HG02623 (cell line): Measurements from ENCODE around the gene SDK2.

Experiments used
- ATAC-seq: cut with Tn5 transposase; IDR thresholded peaks from one replicate; pipeline ENCODE4 v1.9.1; 2021; ENCODE audit warnings: moderate library complexity; ENCODE audit not compliant: unreplicated experiment

SDK2 gene

DNA sequence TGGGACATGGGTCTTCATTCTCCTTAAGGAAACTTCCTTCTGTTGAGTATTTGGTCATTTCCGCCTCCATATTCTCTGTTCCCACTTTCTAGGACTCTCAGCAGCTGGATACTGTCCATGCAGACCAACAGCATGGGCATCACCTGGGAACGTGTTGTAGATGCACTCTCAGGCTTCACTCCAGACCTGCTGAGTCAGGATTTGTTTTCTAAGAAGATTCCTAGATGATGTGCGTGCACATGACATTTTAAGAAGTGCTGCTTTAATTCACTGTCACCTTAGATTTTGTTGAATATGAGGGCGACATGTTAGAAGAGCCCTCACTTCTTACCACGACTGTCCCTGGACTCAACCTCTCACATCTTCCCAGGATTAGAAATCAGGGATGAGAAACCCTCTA lies 10.0 kb upstream of the SDK2 start:
- ATAC-seq = no peak

DNA sequence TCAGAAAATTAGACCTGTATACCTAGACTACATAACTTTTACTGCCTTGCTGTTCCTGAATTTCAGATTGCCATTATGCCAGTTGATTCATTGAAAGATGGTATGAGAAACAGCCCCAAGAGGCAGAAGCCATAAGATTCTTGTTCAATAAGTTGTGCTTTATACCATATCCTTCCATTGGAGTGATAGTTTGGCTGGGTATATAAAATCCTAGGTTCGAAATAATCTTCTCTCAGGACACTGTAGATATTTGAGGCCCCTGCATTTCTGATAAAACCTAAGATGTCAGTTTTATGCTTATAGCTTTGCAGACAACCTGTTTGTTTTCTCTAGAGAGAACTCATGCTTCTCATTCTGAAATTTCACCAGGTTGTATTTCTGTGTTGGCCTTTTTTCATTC lies 9.6 kb upstream of the SDK2 start:
- ATAC-seq = no peak

GRCh38 chr17:73652886-73653480 lies 8.7 kb upstream of the SDK2 start:
- no peak for ATAC-seq

GRCh38 chr17:73650617-73651200 lies 6.5 kb upstream of the SDK2 start:
- no peak for ATAC-seq

GRCh38 chr17:73650140-73650539 lies 5.9 kb upstream of the SDK2 start:
- no peak for ATAC-seq

DNA sequence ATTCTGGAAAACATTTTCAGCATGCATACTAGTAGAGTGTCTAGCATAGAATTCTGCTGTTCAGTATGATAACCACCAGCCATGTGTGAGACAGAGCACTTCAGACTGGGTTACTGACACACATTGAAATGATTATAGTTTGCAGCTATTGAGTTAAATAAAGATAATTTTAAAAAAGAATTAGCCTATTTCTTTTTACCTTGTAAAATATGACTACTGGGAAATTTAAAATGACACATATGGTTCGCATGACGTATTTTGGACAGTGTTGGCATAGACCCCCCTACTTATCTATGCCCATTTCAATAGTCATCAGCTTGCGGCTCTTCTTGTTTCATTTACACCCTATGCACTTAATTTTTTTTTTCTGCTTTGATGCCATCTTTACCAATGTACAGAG lies 4.7 kb upstream of the SDK2 start:
- ATAC-seq = no peak

DNA sequence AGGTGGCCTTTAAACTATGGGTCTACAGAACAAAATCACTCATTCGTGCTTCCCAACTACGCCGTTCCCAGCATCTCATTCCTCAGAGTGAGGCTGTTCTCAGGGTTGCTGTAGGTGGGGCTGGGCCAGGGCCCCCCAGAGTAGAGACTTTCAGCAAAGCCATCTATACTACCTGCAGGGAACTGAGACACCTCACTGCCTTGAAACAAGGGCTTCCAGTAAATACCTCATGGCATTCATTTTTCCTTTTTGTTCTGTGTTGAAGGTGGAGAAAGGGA lies 4.2 kb upstream of the SDK2 start:
- ATAC-seq = no peak

GRCh38 chr17:73647772-73648542 lies 3.7 kb upstream of the SDK2 start:
- ATAC-seq = no peak

DNA sequence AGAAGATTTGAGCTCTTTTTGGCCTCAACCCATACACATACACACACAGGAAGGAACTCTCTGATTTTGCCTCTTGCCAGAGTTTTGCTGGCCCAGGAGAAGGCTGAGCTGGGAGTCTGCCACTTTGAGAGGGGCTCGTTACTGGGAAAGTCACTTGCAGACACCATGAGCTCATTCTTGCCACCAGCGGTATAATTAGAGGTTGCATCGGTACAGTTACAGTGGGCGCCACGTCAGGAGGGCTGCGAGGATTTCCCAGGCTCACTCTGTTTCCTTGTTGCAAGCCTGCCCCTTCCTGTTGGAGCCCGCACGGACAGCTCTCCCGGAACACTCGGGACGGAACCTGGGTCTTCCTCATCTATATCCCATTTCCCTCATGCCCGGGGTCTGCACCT lies 3.1 kb upstream of the SDK2 start:
- no peak for ATAC-seq

GRCh38 chr17:73646409-73647300 lies 2.4 kb upstream of the SDK2 start:
- no peak for ATAC-seq

GRCh38 chr17:73645050-73645871 lies 1.0 kb upstream of the SDK2 start:
- no peak for ATAC-seq

DNA sequence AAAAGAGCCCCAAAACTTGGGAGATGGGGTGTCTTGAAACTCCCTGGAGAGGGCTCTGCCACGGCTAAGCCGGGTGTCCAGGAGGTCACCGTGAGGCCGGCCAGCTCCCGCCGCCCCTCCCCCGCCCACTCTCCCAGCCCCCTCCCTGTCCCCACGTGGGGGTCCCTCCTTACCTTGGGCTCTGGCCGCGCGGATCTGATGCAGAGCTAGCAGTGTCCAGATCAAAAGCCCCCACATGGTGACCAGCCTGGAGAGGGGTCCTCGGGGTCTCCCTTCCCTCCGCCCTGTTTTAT lies 447 bp downstream of the SDK2 start:
- ATAC-seq = no peak

- no peak for ATAC-seq
Measured at GRCh38 chr17:73643001-73643851, 1.0 kb downstream of the SDK2 start.

- no peak for ATAC-seq
Measured at GRCh38 chr17:73642659-73643000, 1.6 kb downstream of the SDK2 start.

DNA sequence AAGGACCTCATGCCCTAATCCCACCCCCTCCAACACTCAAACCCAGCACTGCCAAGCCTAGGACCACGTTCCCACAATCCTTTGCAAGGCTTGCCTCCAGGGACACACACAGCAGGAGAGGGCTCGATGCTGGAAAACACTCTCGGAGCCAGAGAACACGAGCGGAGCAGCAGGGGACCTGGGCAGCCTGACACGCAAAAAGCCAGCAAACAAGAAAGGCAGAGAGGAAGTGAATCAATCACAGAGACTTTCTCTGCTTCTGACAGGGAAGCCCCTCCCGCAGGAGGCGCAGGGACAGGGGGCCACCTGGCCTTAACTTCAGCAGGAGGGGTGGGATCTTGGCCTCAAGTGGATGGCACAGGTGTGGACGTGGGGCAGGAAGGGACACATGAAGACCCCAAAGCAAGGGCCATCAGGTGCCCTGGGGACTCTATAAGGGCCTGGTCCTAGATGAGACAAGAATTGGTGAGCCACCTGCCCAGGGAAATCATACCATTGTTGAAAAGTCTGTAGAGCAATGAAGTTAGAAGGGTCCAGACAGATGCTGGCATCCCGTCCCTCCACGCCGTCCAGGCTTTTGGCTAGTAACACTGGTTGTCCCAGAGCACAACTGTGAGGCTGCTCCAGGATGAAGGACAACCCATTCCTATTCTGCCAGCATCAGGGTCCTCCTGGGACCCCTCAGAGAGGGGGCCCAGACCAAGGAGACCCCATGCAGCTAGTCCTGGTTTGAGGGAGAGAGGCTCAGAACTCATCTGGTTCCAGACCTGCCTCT lies 2.2 kb downstream of the SDK2 start:
- ATAC-seq = no peak

- ATAC-seq = no peak
Measured at GRCh38 chr17:73640691-73641090, 3.6 kb downstream of the SDK2 start.

DNA sequence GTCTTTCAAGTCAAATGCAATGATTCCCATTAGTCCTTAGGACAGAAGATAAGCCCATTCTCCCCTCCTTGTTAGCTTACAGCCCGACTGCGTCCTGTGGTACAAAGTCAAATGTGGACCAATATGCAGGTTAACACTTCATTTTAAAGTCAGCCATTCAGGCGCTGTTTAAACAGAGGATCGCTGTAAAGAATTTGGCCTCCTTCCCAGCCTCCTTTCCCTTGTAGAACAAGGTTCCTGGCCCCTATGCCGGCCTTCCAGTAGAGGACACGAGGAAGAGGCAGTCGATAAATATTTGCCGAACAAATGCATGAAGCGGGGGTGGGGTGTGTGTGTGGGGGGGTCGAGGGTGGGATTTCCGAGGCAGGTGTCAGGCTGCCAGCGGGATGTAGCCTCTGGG lies 4.3 kb downstream of the SDK2 start:
- ATAC-seq = no peak

DNA sequence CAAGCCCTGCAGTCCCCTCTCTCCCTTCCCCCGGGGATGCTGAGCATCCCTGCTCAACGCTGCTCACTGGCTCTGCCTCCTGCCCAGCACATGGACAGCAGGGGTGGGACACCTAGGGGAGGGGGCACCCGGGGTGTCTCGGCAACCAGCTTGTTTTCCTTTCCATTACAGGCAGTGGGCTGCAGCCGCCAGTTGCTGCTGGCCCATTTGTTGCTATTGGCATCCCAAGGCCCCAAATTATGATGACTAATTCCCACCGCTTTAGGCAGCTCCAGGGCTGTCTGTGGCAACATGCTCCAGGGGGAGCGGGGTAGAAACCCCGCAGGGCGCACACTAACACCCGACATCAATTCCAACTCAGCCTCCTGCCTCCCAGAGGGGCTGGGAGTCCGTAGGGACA lies 4.9 kb downstream of the SDK2 start:
- no peak for ATAC-seq

DNA sequence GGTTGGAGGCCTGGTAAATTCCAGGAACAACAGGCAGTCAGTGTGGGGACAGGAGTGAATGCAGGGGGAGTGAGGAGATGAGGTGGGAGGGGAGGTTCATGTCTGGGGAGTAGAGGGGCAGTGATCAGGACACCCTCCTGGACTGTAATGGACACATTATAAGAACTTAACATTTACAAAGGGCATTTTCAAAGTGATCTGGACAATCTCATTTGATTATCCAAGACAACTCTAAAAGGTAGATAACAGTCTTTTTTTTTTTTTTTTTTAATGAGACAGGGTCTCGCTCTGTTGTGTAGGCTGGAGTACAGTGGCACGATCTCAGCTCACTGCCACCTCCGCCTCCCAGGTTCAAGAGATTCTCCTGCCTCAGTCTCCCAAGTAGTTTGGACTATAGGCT lies 5.7 kb downstream of the SDK2 start:
- ATAC-seq = no peak

GRCh38 chr17:73637866-73638265 lies 6.4 kb downstream of the SDK2 start:
- ATAC-seq = no peak
